ENCODE data around the gene POLE.

POLE gene

GRCh38 chr12:132665149-132665491 is 22.0 kb downstream of the POLE start:
- no peaks in the 10 kb centered on the region for H3K27me3 ChIP-seq (ENCODE audit: insufficient read depth, low read length, poor library complexity)
- peaks cover 31% of the 10 kb centered on the region; the same call in 1 of the 2 replicates for H3K79me2 ChIP-seq (ENCODE audit: insufficient read depth, low read length)
- no peaks in the 10 kb centered on the region for H3K9me3 ChIP-seq (ENCODE audit: insufficient read depth, low read length, severe bottlenecking)
- peaks cover 61% of the 10 kb centered on the region for H3K4me1 ChIP-seq (ENCODE audit: insufficient read depth, low read length)
- no peak overlapping the region for H3K4me3 ChIP-seq (ENCODE audit: low read depth in 1 of 2, low read length in 2 of 2)
- H4K20me1 ChIP-seq (ENCODE audit: insufficient read depth, low read length), result peaks cover 40% of the 10 kb centered on the region
- ATAC-seq (ENCODE audit: insufficient read depth, low read depth) (no peak), DNase-seq (no peak)
- TF ChIP-seq EZH2 (IDR thresholded peaks at IDR 0.05; ENCODE audit: borderline replicate concordance, low read depth, low read length, severe bottlenecking), result no peak
- TF ChIP-seq, protein P1, sequence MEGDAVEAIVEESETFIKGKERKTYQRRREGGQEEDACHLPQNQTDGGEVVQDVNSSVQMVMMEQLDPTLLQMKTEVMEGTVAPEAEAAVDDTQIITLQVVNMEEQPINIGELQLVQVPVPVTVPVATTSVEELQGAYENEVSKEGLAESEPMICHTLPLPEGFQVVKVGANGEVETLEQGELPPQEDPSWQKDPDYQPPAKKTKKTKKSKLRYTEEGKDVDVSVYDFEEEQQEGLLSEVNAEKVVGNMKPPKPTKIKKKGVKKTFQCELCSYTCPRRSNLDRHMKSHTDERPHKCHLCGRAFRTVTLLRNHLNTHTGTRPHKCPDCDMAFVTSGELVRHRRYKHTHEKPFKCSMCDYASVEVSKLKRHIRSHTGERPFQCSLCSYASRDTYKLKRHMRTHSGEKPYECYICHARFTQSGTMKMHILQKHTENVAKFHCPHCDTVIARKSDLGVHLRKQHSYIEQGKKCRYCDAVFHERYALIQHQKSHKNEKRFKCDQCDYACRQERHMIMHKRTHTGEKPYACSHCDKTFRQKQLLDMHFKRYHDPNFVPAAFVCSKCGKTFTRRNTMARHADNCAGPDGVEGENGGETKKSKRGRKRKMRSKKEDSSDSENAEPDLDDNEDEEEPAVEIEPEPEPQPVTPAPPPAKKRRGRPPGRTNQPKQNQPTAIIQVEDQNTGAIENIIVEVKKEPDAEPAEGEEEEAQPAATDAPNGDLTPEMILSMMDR (IDR thresholded peaks at IDR 0.05; ENCODE audit: borderline replicate concordance, extremely low read depth, low read length, poor library complexity, severe bottlenecking), result no peak
- no peak overlapping the region; the same call in 1 of the 2 replicates for H3K9ac ChIP-seq (ENCODE audit: low read depth, low read length)
- H3K27ac ChIP-seq (ENCODE audit: low read length), result 0 out of 2 replicates have a peak overlapping the region, but pooled peaks have one; percentile 86
- peaks cover 99% of the 10 kb centered on the region for H3K36me3 ChIP-seq (ENCODE audit: insufficient read depth, low read length)
- H3K4me2 ChIP-seq (ENCODE audit: insufficient read depth, low read length), result no peak overlapping the region
- H2AFZ ChIP-seq (ENCODE audit: low read depth, low read length), result no peak overlapping the region

DNA sequence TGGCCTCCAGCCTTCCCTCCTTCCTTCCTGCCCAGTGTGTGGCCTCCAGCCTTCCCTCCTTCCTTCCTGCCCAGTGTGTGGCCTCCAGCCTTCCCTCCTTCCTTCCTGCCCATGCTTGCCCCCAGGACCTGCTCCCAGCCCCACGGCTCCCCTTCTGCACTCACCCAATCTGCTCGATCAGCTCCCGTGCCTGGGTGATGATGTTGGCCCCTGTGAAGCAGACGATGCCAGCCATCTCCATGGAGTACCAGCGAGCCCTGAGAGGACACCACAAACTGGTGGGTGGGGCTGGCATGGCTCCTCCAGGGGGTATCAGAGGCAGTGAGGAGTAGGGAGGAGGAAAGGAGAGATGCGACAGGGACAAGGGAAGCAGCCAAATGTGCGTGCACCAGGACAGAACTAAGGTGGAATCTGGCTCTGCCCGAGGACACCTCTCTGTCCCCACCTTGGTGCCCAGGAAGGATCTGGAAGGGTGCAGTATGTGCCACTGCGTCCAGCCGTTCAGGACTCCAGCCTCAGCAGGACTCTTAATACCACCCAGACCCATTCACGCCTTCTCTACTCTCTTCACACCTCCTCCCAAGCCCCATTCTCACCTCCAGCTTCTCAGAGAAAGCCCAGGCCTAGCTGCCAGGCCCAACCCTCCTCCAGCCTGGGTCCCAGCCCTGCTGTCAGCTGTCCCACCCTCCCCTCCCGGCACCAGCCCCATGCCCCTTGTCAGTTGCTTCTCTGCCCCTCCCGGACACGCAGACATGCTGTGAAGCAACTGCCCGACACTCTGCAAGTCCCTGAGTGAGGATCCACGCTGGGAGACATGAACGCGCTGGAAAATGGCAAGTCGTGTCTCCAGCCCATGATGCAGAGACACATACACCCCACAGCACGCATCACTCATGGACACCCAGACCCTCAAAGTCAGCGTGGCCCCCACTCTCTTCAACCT is 22.7 kb downstream of the POLE start:
- no peaks in the 10 kb centered on the region for H3K27me3 ChIP-seq (ENCODE audit: insufficient read depth, low read length, poor library complexity)
- no peak overlapping the region for H2AFZ ChIP-seq (ENCODE audit: low read depth, low read length)
- H3K27ac ChIP-seq (ENCODE audit: low read length), result peak overlapping the region; percentile 86
- peaks cover 61% of the 10 kb centered on the region for H3K4me1 ChIP-seq (ENCODE audit: insufficient read depth, low read length)
- H3K9me3 ChIP-seq (ENCODE audit: insufficient read depth, low read length, severe bottlenecking), result no peaks in the 10 kb centered on the region
- H3K9ac ChIP-seq (ENCODE audit: low read depth, low read length), result no peak overlapping the region; the same call in 1 of the 2 replicates
- ATAC-seq (ENCODE audit: insufficient read depth, low read depth), result no peak
- no peak overlapping the region for H3K4me2 ChIP-seq (ENCODE audit: insufficient read depth, low read length)
- H3K79me2 ChIP-seq (ENCODE audit: insufficient read depth, low read length), result peaks cover 31% of the 10 kb centered on the region; the same call in 1 of the 2 replicates
- no peak for DNase-seq
- TF ChIP-seq EZH2 (IDR thresholded peaks at IDR 0.05; ENCODE audit: borderline replicate concordance, low read depth, low read length, severe bottlenecking), result no peak
- TF ChIP-seq, protein P1 (IDR thresholded peaks at IDR 0.05; ENCODE audit: borderline replicate concordance, extremely low read depth, low read length, poor library complexity, severe bottlenecking), result no peak
- no peak overlapping the region for H3K4me3 ChIP-seq (ENCODE audit: low read depth in 1 of 2, low read length in 2 of 2)
- H3K36me3 ChIP-seq (ENCODE audit: insufficient read depth, low read length), result peaks cover 100% of the 10 kb centered on the region
- peaks cover 40% of the 10 kb centered on the region for H4K20me1 ChIP-seq (ENCODE audit: insufficient read depth, low read length)

GRCh38 chr12:132662901-132663755 is 24.0 kb downstream of the POLE start:
- H3K36me3 ChIP-seq (ENCODE audit: insufficient read depth, low read length), result peaks cover 100% of the 10 kb centered on the region
- H3K27me3 ChIP-seq (ENCODE audit: insufficient read depth, low read length, poor library complexity), result no peaks in the 10 kb centered on the region
- H3K27ac ChIP-seq (ENCODE audit: low read length), result peak overlapping the region; percentile 86

More at GRCh38 chr12:132662901-132663755, 24.0 kb downstream of the POLE start:
- peaks cover 28% of the 10 kb centered on the region; the same call in 1 of the 2 replicates for H3K79me2 ChIP-seq (ENCODE audit: insufficient read depth, low read length)
- no peak overlapping the region for H3K4me3 ChIP-seq (ENCODE audit: low read depth in 1 of 2, low read length in 2 of 2)
- H3K9ac ChIP-seq (ENCODE audit: low read depth, low read length), result peak overlapping the region; percentile 22; the same call in 1 of the 2 replicates
- H3K9me3 ChIP-seq (ENCODE audit: insufficient read depth, low read length, severe bottlenecking), result no peaks in the 10 kb centered on the region
- H3K4me1 ChIP-seq (ENCODE audit: insufficient read depth, low read length), result peaks cover 59% of the 10 kb centered on the region
- DNase-seq (peak; percentile 64), ATAC-seq (ENCODE audit: insufficient read depth, low read depth) (peak; percentile 82)
- H4K20me1 ChIP-seq (ENCODE audit: insufficient read depth, low read length), result peaks cover 42% of the 10 kb centered on the region
- no peak for TF ChIP-seq EZH2 (IDR thresholded peaks at IDR 0.05; ENCODE audit: borderline replicate concordance, low read depth, low read length, severe bottlenecking)
- TF ChIP-seq, protein P1 (IDR thresholded peaks at IDR 0.05; ENCODE audit: borderline replicate concordance, extremely low read depth, low read length, poor library complexity, severe bottlenecking), result no peak
- H2AFZ ChIP-seq (ENCODE audit: low read depth, low read length), result no peak overlapping the region
- H3K4me2 ChIP-seq (ENCODE audit: insufficient read depth, low read length), result no peak overlapping the region

All from DND-41 (cell line).